NCI-H2029 treated with DMSO at 0.1 percent for 48 hours (cell line): ENCODE results near the gene PTPRN2.
"Not testable (repeated sequence)": the region's sequence is repeated elsewhere in the genome, so short reads cannot be mapped to it uniquely, and the experiment has no call there.

Experiments
- DNase-seq: peaks from one replicate; lab custom pipeline; 2025; lab: John Stamatoyannopoulos, UW

PTPRN2 gene

GRCh38 chr7:158175779-158176178, 411.8 kb downstream of the PTPRN2 start:
- DNase-seq: no peak

- no peak for DNase-seq
Measured at GRCh38 chr7:158174947-158175346, 412.7 kb downstream of the PTPRN2 start.

- no peak for DNase-seq
Measured at GRCh38 chr7:158167373-158167772, 420.2 kb downstream of the PTPRN2 start.

- no peak for DNase-seq
Measured at GRCh38 chr7:158166386-158167340, 421.0 kb downstream of the PTPRN2 start.

GRCh38 chr7:158165711-158166110, 421.9 kb downstream of the PTPRN2 start:
- DNase-seq: no peak

GRCh38 chr7:158164101-158165095, 423.2 kb downstream of the PTPRN2 start:
- no peak for DNase-seq

- no peak for DNase-seq
Measured at GRCh38 chr7:158161194-158161593, 426.4 kb downstream of the PTPRN2 start.

GRCh38 chr7:158160199-158160598, 427.4 kb downstream of the PTPRN2 start:
- DNase-seq: no peak

- DNase-seq: no peak
Measured at GRCh38 chr7:158157460-158157859, 430.2 kb downstream of the PTPRN2 start.

- DNase-seq: not testable (repeated sequence)
Measured at GRCh38 chr7:158151273-158151672, 436.4 kb downstream of the PTPRN2 start.

GRCh38 chr7:158150234-158150633, 437.4 kb downstream of the PTPRN2 start:
- no peak for DNase-seq

GRCh38 chr7:158147431-158147830, 440.2 kb downstream of the PTPRN2 start:
- DNase-seq: not testable (repeated sequence)

- no peak for DNase-seq
Measured at GRCh38 chr7:158145370-158145769, 442.3 kb downstream of the PTPRN2 start.

- DNase-seq: no peak
Measured at GRCh38 chr7:158143196-158144120, 444.2 kb downstream of the PTPRN2 start.

GRCh38 chr7:158142657-158143056, 445.0 kb downstream of the PTPRN2 start:
- no peak for DNase-seq

GRCh38 chr7:158141806-158142518, 445.7 kb downstream of the PTPRN2 start:
- no peak for DNase-seq

GRCh38 chr7:158141221-158141582, 446.4 kb downstream of the PTPRN2 start:
- DNase-seq: no peak

GRCh38 chr7:158140538-158141220, 446.9 kb downstream of the PTPRN2 start:
- no peak for DNase-seq

GRCh38 chr7:158139499-158139898, 448.1 kb downstream of the PTPRN2 start:
- no peak for DNase-seq

- DNase-seq: no peak
Measured at GRCh38 chr7:158138329-158138597, 449.4 kb downstream of the PTPRN2 start.
